Measurements from ENCODE around the gene RSL24D1. TPM values are rescaled to one million over a fixed set of nuclear protein-coding genes. Genes with fewer than 3 reads are reported as not detected.
A peak's percentile ranks its signal among the peaks of the same experiment; 100 is the strongest.

The RSL24D1 gene
- 10 to 100 TPM; 46.8 to 49.6 TPM for polyA plus RNA-seq

DNA sequence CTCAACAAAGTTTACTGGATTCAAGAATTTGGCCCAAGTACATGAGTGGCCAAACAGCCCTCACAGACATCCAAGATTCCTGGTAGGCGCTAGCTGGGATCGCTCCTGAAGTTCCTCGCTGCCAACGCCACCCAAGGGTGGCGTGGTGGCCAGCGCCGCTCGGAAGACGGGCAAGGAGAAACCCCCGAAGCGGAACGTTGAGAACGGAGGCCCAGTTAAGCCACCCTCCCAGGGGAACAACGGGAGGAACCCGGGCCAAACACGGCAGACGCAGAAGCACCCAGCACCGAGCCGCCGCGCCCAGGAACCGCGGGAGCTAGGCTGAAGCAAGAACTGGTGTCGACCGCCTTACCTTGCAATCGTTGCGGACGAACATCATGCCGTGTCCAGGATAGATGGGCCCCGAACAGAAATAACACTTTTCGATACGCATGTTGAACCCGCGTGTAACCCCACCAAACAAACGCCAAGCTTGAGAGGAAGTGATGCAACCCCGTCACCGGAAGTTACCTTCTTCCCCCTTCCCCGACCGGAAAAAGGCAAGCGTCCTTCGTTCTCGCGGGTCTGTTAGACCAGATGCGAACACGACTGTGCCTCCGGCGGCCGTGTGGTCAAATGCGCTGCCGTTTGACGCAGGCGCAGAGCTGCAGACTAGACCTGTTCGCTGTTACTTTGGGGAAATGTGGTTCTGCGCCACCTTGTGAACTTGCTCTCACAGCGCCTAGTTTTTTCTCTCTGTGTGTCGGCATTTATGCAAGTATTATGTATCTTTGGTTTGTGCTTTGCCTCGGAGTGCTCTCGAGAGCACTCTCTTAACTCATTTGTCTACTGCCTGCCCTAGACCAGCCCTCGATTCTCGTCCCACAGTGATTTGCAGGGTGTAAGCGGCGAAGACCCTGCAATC, at the start of gene RSL24D1:
Gene RSL24D1, minus strand, starts transcription at position 484 of the 904 bp plus-strand sequence. Its CDS starts 51 bp downstream, at position 433.
- Histone ChIP-seq H3K36me3 (ENCODE audit: control insufficient read depth in 2 of 2, insufficient read depth in 2 of 2, low read length in 1 of 2) (peaks cover 0 to 4% of the 10 kb centered on the region in 2 donors), H3K27ac (ENCODE audit: low read depth in 2 of 2, low read length in 1 of 2) (peak within 1 kb of the TSS; percentile 92 to 97), H3K27me3 (ENCODE audit: control insufficient read depth in 1 of 2, insufficient read depth in 2 of 2, low read length in 2 of 2) (no peaks in the 10 kb centered on the region), H3K4me3 (ENCODE audit: low read depth in 1 of 2, low read length in 2 of 2) (peak within 1 kb of the TSS; percentile 92 to 94), H3K9me3 (ENCODE audit: control insufficient read depth in 2 of 2, insufficient read depth in 1 of 2, low read depth in 1 of 2, low read length in 1 of 2) (no peaks in the 10 kb centered on the region), H3K4me1 (ENCODE audit: control insufficient read depth in 2 of 2, insufficient read depth in 2 of 2, low read length in 1 of 2) (peaks cover 0 to 2% of the 10 kb centered on the region in 2 donors)
- 0% methylated on average over 62 of the region's 62 CpGs for WGBS, 2 donors

DNA sequence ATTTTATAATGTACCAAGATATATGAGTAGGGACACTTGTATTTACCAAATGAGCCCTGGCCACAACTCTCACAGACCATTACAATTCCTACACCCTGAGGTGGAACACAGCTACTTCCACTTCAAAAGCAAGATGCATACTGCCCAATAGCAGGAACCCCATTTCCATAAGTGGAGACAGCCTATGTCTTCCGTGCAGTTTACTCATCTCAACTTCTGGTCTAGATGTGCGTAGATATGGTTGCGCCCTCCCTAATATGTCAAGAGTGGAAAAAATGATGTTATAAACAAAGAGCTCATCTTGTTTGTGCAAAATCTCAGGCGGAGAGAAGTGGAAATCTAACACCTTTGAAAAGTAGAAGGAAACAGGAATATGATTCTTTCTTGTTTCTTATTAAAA, 48.3 kb upstream of the RSL24D1 start:
- Histone ChIP-seq H3K27me3 (ENCODE audit: control insufficient read depth in 1 of 2, insufficient read depth in 2 of 2, low read length in 2 of 2) (no peaks in the 10 kb centered on the region), H3K36me3 (ENCODE audit: control insufficient read depth in 2 of 2, insufficient read depth in 2 of 2, low read length in 1 of 2) (no peaks in the 10 kb centered on the region), H3K27ac (ENCODE audit: low read depth in 2 of 2, low read length in 1 of 2) (no peak overlapping the region), H3K9me3 (ENCODE audit: control insufficient read depth in 2 of 2, insufficient read depth in 1 of 2, low read depth in 1 of 2, low read length in 1 of 2) (no peaks in the 10 kb centered on the region), H3K4me1 (ENCODE audit: control insufficient read depth in 2 of 2, insufficient read depth in 2 of 2, low read length in 1 of 2) (peaks cover 5 to 6% of the 10 kb centered on the region in 2 donors), H3K4me3 (ENCODE audit: low read depth in 1 of 2, low read length in 2 of 2) (no peak overlapping the region)
- 82 to 86% methylated on average over 4 of the region's 4 CpGs for WGBS, 2 donors

DNA sequence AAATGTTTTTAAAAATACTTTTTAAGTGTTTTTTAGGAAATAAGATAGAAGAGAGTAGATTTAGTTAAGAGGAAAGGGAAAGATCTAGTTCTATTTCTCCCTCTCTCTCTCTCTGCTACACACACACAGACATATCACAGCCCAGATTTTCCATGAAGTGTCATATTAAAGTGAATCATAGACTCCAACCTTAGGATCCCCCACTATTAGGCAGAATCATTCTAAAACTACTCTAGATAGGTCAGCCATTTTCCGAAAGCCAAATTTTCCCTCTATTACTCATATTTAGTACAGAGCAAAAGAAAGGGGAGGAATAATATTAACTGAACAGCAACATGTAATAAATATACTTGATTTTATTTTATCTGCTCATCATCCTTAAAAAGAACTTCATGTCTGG, 45.1 kb upstream of the RSL24D1 start:
- Histone ChIP-seq H3K36me3 (ENCODE audit: control insufficient read depth in 2 of 2, insufficient read depth in 2 of 2, low read length in 1 of 2) (no peaks in the 10 kb centered on the region), H3K4me3 (ENCODE audit: low read depth in 1 of 2, low read length in 2 of 2) (no peak overlapping the region), H3K27me3 (ENCODE audit: control insufficient read depth in 1 of 2, insufficient read depth in 2 of 2, low read length in 2 of 2) (no peaks in the 10 kb centered on the region), H3K4me1 (ENCODE audit: control insufficient read depth in 2 of 2, insufficient read depth in 2 of 2, low read length in 1 of 2) (no peaks in the 10 kb centered on the region), H3K27ac (ENCODE audit: low read depth in 2 of 2, low read length in 1 of 2) (no peak overlapping the region), H3K9me3 (ENCODE audit: control insufficient read depth in 2 of 2, insufficient read depth in 1 of 2, low read depth in 1 of 2, low read length in 1 of 2) (no peaks in the 10 kb centered on the region)
- WGBS, 2 donors, result 0 to 87% methylated on average over 1 of the region's 1 CpG

DNA sequence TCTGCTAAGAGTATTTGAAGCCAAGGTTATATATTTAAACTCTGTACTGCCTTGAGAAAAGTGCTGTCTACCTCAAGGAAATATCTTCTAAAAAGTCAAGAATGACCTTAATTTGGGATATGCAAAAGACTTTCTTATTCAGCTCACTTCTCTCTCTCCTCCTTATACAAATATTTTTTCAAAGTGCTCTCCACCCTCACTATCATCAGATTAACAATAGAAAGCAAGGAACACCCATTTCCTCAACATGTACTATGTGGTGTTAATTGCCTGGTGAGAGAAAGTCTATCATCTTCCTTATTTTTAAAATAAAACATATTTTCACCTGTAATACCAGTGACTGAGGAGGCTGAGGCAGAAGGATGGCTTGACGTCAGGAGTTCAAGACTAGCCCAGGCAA, 44.4 kb upstream of the RSL24D1 start:
- WGBS, 2 donors, result 85 to 89% methylated on average over 1 of the region's 1 CpG
- Histone ChIP-seq H3K27me3 (ENCODE audit: control insufficient read depth in 1 of 2, insufficient read depth in 2 of 2, low read length in 2 of 2) (no peaks in the 10 kb centered on the region), H3K27ac (ENCODE audit: low read depth in 2 of 2, low read length in 1 of 2) (no peak overlapping the region)

DNA sequence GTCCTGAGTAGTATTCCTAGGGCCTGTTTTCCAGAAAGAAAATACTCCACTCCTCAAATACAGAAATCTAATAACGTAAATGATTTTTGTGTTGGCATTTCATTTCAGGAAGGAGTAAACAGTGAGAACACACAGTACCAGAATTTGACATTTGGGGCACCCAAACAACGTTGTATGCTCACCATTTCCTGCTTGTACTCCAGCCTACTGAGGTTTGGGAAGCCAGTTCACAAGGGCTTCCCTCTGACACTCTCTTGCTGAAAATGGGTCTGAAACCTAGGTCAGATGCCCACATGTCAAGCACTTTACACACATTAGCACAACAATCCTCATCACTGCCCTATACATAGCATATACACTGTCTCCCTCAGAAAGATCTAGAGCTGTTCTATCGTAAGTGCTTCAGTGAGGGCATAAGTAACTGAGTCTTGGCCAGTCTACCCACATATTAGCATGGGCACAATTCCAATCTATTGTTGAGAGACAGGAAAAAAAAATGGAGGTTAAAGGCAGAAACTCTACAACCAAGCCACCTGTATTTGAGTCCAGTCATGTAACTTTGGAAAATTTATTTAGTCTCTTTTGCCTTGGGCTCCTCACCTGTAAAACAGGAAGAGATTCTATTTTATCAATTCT, 43.5 kb upstream of the RSL24D1 start:
- no peak overlapping the region for H3K4me3 ChIP-seq (ENCODE audit: low read depth in 1 of 2, low read length in 2 of 2)
- H3K27me3 ChIP-seq (ENCODE audit: control insufficient read depth in 1 of 2, insufficient read depth in 2 of 2, low read length in 2 of 2), result no peaks in the 10 kb centered on the region
- H3K9me3 ChIP-seq (ENCODE audit: control insufficient read depth in 2 of 2, insufficient read depth in 1 of 2, low read depth in 1 of 2, low read length in 1 of 2), result no peaks in the 10 kb centered on the region
- 76 to 80% methylated on average over 3 of the region's 3 CpGs for WGBS, 2 donors
- no peak overlapping the region for H3K27ac ChIP-seq (ENCODE audit: low read depth in 2 of 2, low read length in 1 of 2)
- H3K36me3 ChIP-seq (ENCODE audit: control insufficient read depth in 2 of 2, insufficient read depth in 2 of 2, low read length in 1 of 2), result no peaks in the 10 kb centered on the region
- no peaks in the 10 kb centered on the region for H3K4me1 ChIP-seq (ENCODE audit: control insufficient read depth in 2 of 2, insufficient read depth in 2 of 2, low read length in 1 of 2)

More for the DNA sequence above, 44.4 kb upstream of the RSL24D1 start:
- Histone ChIP-seq H3K4me1 (ENCODE audit: control insufficient read depth in 2 of 2, insufficient read depth in 2 of 2, low read length in 1 of 2) (no peaks in the 10 kb centered on the region), H3K9me3 (ENCODE audit: control insufficient read depth in 2 of 2, insufficient read depth in 1 of 2, low read depth in 1 of 2, low read length in 1 of 2) (no peaks in the 10 kb centered on the region), H3K4me3 (ENCODE audit: low read depth in 1 of 2, low read length in 2 of 2) (no peak overlapping the region), H3K36me3 (ENCODE audit: control insufficient read depth in 2 of 2, insufficient read depth in 2 of 2, low read length in 1 of 2) (no peaks in the 10 kb centered on the region)

DNA sequence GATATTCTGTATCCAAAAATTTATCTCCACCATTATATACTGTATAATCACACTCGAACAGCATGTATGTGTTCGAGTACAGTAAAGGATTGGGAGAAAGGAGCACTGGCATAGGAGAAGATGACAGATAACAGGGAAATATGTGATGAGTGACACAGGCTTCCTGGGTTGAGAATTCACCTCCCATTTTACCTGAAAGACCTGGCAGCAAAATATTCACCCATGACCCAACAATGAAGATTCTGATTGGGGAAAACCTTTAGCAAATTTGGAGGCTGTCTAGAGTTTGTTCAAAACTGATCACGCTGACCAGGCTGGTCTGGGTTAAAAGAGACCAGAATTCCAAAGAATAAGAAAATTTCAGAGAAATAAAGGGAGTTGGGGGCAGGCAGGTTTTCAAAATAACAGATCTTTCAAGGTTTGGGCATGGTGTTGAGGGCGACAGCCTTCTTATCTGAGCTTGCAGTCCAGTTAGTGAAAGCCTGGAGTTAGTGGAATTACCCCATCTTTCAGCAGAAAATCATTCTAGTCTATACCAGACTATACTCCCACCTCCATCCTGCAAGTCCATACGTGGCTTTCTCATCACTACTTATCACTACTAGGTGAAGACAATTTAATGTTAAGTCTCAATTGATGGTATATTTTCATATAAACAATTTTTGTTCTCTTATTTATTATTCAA, 42.8 kb upstream of the RSL24D1 start:
- Histone ChIP-seq H3K4me3 (ENCODE audit: low read depth in 1 of 2, low read length in 2 of 2) (no peak overlapping the region), H3K36me3 (ENCODE audit: control insufficient read depth in 2 of 2, insufficient read depth in 2 of 2, low read length in 1 of 2) (no peaks in the 10 kb centered on the region), H3K9me3 (ENCODE audit: control insufficient read depth in 2 of 2, insufficient read depth in 1 of 2, low read depth in 1 of 2, low read length in 1 of 2) (no peaks in the 10 kb centered on the region), H3K27me3 (ENCODE audit: control insufficient read depth in 1 of 2, insufficient read depth in 2 of 2, low read length in 2 of 2) (no peaks in the 10 kb centered on the region), H3K4me1 (ENCODE audit: control insufficient read depth in 2 of 2, insufficient read depth in 2 of 2, low read length in 1 of 2) (no peaks in the 10 kb centered on the region), H3K27ac (ENCODE audit: low read depth in 2 of 2, low read length in 1 of 2) (no peak overlapping the region)
- WGBS, 2 donors, result 80 to 94% methylated on average over 5 of the region's 5 CpGs

DNA sequence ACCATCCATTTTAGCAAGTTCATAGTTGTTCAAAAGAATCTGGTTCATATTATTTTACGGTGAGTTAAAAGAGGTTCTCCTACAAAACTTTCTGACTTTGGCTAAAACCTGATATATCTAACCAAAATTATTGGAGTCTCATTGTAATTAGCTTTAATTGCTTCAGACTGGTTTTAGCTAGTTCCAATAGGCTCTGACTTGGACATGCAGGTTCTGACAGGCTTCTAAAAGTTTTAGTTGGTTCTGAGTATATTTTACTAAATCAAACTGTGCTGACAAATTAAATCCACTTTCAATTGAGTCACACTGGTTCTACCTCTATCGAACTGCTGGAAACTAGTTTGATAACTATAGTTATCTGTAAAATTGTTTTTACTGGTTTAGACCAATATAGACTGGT, 42.1 kb upstream of the RSL24D1 start:
- Histone ChIP-seq H3K4me1 (ENCODE audit: control insufficient read depth in 2 of 2, insufficient read depth in 2 of 2, low read length in 1 of 2) (no peaks in the 10 kb centered on the region), H3K27me3 (ENCODE audit: control insufficient read depth in 1 of 2, insufficient read depth in 2 of 2, low read length in 2 of 2) (no peaks in the 10 kb centered on the region), H3K36me3 (ENCODE audit: control insufficient read depth in 2 of 2, insufficient read depth in 2 of 2, low read length in 1 of 2) (no peaks in the 10 kb centered on the region), H3K4me3 (ENCODE audit: low read depth in 1 of 2, low read length in 2 of 2) (no peak overlapping the region), H3K27ac (ENCODE audit: low read depth in 2 of 2, low read length in 1 of 2) (no peak overlapping the region), H3K9me3 (ENCODE audit: control insufficient read depth in 2 of 2, insufficient read depth in 1 of 2, low read depth in 1 of 2, low read length in 1 of 2) (no peaks in the 10 kb centered on the region)
- 71 to 84% methylated on average over 2 of the region's 2 CpGs for WGBS, 2 donors

DNA sequence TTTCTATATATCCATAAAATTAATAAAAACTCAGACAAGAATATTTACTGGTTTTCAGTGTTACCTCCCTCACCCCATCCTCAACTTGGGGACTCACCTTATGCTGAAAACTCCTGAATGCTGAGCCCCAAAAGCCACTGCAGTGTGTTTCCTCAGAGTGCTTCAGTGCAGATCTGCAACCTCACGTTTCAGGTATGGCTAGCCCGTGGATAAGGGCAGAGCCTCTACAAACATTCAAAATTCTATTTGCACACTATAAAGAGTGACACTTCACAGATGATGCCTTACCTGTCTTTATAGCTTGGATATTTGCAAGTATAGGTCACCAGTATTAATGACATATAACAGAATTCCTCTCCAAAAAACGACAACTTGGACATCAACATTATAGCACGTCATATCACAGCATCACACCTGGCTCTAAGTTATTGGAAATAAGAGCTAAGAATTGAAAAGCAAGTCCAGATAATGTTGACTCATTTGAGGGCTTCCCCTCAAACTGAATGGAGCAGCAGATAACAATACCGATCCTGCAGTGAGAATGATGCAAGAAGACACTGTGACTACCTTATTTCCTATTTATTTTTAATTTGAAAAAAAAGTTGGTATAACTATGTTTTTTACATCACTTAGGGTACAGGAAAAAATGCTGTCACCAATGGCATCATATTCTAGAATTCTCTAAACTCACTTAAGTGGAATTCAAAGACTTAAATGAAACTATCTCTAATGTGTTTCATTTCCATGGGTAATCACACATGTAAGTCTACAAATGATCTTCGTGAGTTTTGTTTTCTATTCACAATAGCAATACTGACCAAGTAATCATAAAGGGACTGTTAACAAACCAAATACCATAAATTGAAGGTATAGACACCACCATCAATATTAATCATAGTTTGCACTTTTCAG, 40.7 kb upstream of the RSL24D1 start:
- Histone ChIP-seq H3K36me3 (ENCODE audit: control insufficient read depth in 2 of 2, insufficient read depth in 2 of 2, low read length in 1 of 2) (no peaks in the 10 kb centered on the region), H3K27me3 (ENCODE audit: control insufficient read depth in 1 of 2, insufficient read depth in 2 of 2, low read length in 2 of 2) (no peaks in the 10 kb centered on the region), H3K4me3 (ENCODE audit: low read depth in 1 of 2, low read length in 2 of 2) (no peak overlapping the region), H3K4me1 (ENCODE audit: control insufficient read depth in 2 of 2, insufficient read depth in 2 of 2, low read length in 1 of 2) (no peaks in the 10 kb centered on the region), H3K27ac (ENCODE audit: low read depth in 2 of 2, low read length in 1 of 2) (no peak overlapping the region), H3K9me3 (ENCODE audit: control insufficient read depth in 2 of 2, insufficient read depth in 1 of 2, low read depth in 1 of 2, low read length in 1 of 2) (no peaks in the 10 kb centered on the region)
- WGBS, 2 donors, result 85 to 86% methylated on average over 6 of the region's 6 CpGs

DNA sequence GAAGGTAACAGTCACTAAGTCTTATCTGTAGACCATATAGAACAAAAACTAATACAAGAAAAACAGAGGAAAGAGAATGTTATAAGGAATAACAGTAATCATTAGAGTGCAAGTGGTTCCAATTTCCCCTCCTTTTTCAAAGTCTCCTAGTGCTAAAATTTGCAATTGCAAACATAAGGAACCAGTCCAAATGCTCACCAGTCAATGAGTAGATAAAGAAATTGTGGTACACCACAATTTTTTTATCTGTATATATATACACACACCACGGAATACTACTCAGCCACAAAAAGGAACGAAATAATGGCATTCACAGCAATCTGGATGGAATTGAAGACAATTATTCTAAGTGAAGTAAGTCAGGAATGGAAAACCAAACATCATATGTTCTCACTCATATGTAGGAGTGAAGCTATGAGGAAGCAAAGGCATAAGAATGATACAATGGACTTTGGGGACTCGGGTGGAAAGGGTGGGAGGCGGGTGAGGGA, 38.9 kb upstream of the RSL24D1 start:
- Histone ChIP-seq H3K36me3 (ENCODE audit: control insufficient read depth in 2 of 2, insufficient read depth in 2 of 2, low read length in 1 of 2) (no peaks in the 10 kb centered on the region), H3K27me3 (ENCODE audit: control insufficient read depth in 1 of 2, insufficient read depth in 2 of 2, low read length in 2 of 2) (no peaks in the 10 kb centered on the region), H3K27ac (ENCODE audit: low read depth in 2 of 2, low read length in 1 of 2) (no peak overlapping the region), H3K4me1 (ENCODE audit: control insufficient read depth in 2 of 2, insufficient read depth in 2 of 2, low read length in 1 of 2) (no peaks in the 10 kb centered on the region), H3K9me3 (ENCODE audit: control insufficient read depth in 2 of 2, insufficient read depth in 1 of 2, low read depth in 1 of 2, low read length in 1 of 2) (no peaks in the 10 kb centered on the region), H3K4me3 (ENCODE audit: low read depth in 1 of 2, low read length in 2 of 2) (no peak overlapping the region)
- WGBS, 2 donors, result 87 to 92% methylated on average over 4 of the region's 4 CpGs
